ENCODE results near the gene TRAF2.

Gene TRAF2

GRCh38 chr9:136969150-136969549 lies 82.8 kb downstream of the TRAF2 start:
- no peaks in the 10 kb centered on the region for H3K36me3 ChIP-seq (replicated peaks)
- H3K27ac ChIP-seq: no peak overlapping the region
- H3K4me3 ChIP-seq (ENCODE audit: low read depth, low read length): no peak overlapping the region
- H3K27me3 ChIP-seq (replicated peaks): no peaks in the 10 kb centered on the region
- in situ Hi-C loops (cut with HindIII; ENCODE audit: low pct_ligation_motif_present, low sequenced_read_pairs): no loop called here
- no peak for DNase-seq
- no peak for TF ChIP-seq CTCF (IDR thresholded peaks at IDR 0.05; ENCODE audit: low read depth, low read length, missing control alignments)

GRCh38 chr9:136969774-136970173 lies 83.5 kb downstream of the TRAF2 start:
- DNase-seq: no peak
- in situ Hi-C loops (cut with HindIII; ENCODE audit: low pct_ligation_motif_present, low sequenced_read_pairs): no loop called here
- Histone ChIP-seq H3K27me3 (replicated peaks) (no peaks in the 10 kb centered on the region), H3K36me3 (replicated peaks) (no peaks in the 10 kb centered on the region), H3K4me3 (ENCODE audit: low read depth, low read length) (no peak overlapping the region), H3K27ac (no peak overlapping the region)
- TF ChIP-seq CTCF (IDR thresholded peaks at IDR 0.05; ENCODE audit: low read depth, low read length, missing control alignments): no peak

- no peak for TF ChIP-seq CTCF (IDR thresholded peaks at IDR 0.05; ENCODE audit: low read depth, low read length, missing control alignments)
- Histone ChIP-seq H3K4me3 (ENCODE audit: low read depth, low read length) (no peak overlapping the region), H3K36me3 (replicated peaks) (no peaks in the 10 kb centered on the region), H3K27ac (no peak overlapping the region), H3K27me3 (replicated peaks) (no peaks in the 10 kb centered on the region)
- no peak for DNase-seq
- in situ Hi-C loops (cut with HindIII; ENCODE audit: low pct_ligation_motif_present, low sequenced_read_pairs): no loop called here
Observed at GRCh38 chr9:136970361-136970760, 84.0 kb downstream of the TRAF2 start.

- no peak overlapping the region for H3K27ac ChIP-seq
- DNase-seq: no peak
- H3K4me3 ChIP-seq (ENCODE audit: low read depth, low read length): no peak overlapping the region
- TF ChIP-seq CTCF (IDR thresholded peaks at IDR 0.05; ENCODE audit: low read depth, low read length, missing control alignments): no peak
- no peaks in the 10 kb centered on the region for H3K36me3 ChIP-seq (replicated peaks)
- in situ Hi-C loops (cut with HindIII; ENCODE audit: low pct_ligation_motif_present, low sequenced_read_pairs): no loop called here
- no peaks in the 10 kb centered on the region for H3K27me3 ChIP-seq (replicated peaks)
Observed at GRCh38 chr9:136971746-136972145, 85.4 kb downstream of the TRAF2 start.

GRCh38 chr9:136972335-136972734 lies 86.0 kb downstream of the TRAF2 start:
- TF ChIP-seq CTCF (IDR thresholded peaks at IDR 0.05; ENCODE audit: low read depth, low read length, missing control alignments): no peak

GRCh38 chr9:136972743-136973142 lies 86.4 kb downstream of the TRAF2 start:
- no peak overlapping the region for H3K4me3 ChIP-seq (ENCODE audit: low read depth, low read length)
- no peaks in the 10 kb centered on the region for H3K36me3 ChIP-seq (replicated peaks)
- no peaks in the 10 kb centered on the region for H3K27me3 ChIP-seq (replicated peaks)
- TF ChIP-seq CTCF (IDR thresholded peaks at IDR 0.05; ENCODE audit: low read depth, low read length, missing control alignments): no peak
- no peak overlapping the region for H3K27ac ChIP-seq
- in situ Hi-C loops (cut with HindIII; ENCODE audit: low pct_ligation_motif_present, low sequenced_read_pairs): no loop called here
- DNase-seq: no peak

More at GRCh38 chr9:136972335-136972734, 86.0 kb downstream of the TRAF2 start:
- in situ Hi-C loops (cut with HindIII; ENCODE audit: low pct_ligation_motif_present, low sequenced_read_pairs): no loop called here
- no peak overlapping the region for H3K27ac ChIP-seq
- no peaks in the 10 kb centered on the region for H3K36me3 ChIP-seq (replicated peaks)
- H3K4me3 ChIP-seq (ENCODE audit: low read depth, low read length): no peak overlapping the region
- no peak for DNase-seq
- H3K27me3 ChIP-seq (replicated peaks): no peaks in the 10 kb centered on the region

All from brain microvascular endothelial cell (primary cell).